HT1080 (cell line): Measurements from ENCODE around the gene RPP30. TPM values are rescaled to one million over a fixed set of nuclear protein-coding genes. Genes with fewer than 3 reads are reported as not detected.
"Not testable (repeated sequence)": the region's sequence is repeated elsewhere in the genome, so short reads cannot be mapped to it uniquely, and the experiment has no call there.

Experiments used
- DNase-seq: peaks from one replicate; pipeline ENCODE4 v3.0.0-alpha.2; 2015; ENCODE audit warnings: low read depth
- small RNA-seq: library from RNA; depleted of rRNA; stranded (forward); fragments of <200 nt; gene quantifications from one replicate; pipeline ENCODE3, GENCODE V24; 2014
- total RNA-seq: library from RNA; depleted of rRNA; stranded (reverse); fragments of >200 nt; shearing (Covaris generic); gene quantifications from 2 replicates; pipeline ENCODE4 v1.2.3, GENCODE V29; 2014; rRNA removed

The RPP30 gene
- total RNA-seq, 1 experiment from 2014 or later, result 100 TPM

DNA sequence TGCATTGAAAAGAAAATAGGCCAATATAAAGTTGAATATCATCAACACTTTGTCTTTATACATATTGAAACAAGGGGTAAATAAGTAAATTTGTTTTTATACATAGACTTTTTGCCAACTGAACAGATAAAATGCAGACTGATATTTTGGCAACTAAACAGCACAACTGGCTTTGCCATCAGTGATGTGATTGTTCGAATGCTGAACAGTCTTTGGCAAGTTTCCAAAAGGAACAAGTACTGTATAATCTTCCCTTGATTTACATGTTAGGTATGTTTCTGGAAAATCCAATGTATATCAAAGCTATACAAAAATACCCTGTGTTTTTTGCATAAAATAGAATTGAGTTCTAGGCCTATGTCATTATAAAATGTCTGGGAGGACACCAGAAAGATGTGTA is 67.3 kb downstream of the RPP30 start:
- DNase-seq, result no peak

DNA sequence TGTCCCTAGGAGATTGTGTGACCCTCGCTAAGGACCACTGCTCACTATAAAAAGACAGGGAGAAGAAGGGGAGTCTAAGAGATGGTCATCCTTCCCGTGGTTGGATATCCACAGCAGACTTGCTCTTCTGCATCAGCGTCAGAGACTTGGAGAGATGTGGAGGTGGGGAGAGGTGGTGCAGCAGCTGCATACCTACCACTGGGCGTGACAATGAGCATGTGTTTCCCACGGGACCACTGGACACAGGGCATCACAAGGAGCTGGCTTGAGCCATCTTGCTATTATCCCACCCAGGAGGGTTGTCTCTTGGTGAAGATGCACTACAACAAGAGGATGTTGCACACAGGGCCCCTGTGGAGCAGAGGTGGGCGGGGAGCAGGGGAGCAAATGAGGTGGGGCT is 67.9 kb downstream of the RPP30 start:
- DNase-seq, result no peak

DNA sequence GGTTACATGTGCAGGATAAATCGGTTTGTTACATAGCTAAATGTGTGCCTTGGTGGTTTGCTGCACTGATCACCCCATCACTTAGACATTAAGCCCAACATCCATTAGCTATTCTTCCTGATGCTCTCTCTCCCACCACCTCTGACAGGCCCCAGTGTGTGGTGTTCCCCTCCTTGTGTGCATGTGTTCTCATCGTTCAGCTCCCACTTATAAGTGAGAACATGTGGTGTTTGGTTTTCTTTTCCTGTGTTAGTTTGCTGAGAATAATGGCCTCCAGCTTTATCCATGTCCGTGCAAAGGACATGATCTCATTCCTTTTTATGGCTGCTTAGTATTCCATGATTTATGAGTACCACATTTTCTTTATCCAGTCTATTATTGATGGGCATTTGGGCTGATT is 71.2 kb downstream of the RPP30 start:
- not testable (repeated sequence) for DNase-seq

DNA sequence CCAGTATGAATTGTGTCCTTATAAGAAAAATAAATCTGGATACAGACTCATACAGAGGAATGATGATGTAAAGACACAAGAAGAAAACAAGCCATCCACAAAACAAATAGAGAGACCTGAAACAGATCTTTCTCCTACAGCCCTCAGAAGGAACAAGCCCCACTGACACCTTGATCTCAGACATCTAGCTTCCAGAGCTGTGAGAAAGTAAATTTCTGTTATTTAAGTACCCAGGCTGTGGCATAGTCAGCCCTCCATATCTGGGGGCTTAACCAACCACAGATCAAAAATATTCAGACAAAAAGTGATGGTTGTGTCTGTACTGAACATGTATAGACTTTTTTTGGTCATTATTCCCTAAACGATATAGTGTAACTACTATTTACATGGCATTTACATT is 73.0 kb downstream of the RPP30 start:
- no peak for DNase-seq

DNA sequence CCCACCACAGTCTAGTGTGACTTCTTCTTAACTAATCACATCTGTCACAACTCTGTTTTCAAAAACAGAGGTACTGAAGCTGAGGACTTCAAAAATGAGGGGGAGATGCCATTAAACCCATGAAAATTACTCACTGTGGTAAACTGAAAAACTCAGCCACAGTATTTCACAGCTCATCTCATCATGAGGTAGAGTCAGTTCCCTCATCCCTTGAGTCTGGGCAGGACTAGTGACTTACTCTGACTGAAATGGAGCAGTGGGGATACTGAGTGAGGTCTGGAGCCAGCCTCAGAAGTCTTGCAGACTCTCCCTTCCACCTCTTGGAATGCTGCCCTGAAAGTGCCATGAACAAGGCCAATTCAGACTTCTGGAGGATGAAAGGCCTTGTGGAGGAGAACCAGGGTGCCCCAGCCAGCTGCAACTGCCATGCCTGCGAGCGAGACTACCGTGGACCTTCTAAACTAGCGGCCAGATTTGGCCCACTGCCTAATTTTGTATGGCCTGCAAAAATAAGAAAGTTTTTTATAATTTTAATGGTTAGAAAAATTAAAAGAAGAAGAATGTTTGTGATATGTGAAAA is 73.8 kb downstream of the RPP30 start:
- no peak for DNase-seq

DNA sequence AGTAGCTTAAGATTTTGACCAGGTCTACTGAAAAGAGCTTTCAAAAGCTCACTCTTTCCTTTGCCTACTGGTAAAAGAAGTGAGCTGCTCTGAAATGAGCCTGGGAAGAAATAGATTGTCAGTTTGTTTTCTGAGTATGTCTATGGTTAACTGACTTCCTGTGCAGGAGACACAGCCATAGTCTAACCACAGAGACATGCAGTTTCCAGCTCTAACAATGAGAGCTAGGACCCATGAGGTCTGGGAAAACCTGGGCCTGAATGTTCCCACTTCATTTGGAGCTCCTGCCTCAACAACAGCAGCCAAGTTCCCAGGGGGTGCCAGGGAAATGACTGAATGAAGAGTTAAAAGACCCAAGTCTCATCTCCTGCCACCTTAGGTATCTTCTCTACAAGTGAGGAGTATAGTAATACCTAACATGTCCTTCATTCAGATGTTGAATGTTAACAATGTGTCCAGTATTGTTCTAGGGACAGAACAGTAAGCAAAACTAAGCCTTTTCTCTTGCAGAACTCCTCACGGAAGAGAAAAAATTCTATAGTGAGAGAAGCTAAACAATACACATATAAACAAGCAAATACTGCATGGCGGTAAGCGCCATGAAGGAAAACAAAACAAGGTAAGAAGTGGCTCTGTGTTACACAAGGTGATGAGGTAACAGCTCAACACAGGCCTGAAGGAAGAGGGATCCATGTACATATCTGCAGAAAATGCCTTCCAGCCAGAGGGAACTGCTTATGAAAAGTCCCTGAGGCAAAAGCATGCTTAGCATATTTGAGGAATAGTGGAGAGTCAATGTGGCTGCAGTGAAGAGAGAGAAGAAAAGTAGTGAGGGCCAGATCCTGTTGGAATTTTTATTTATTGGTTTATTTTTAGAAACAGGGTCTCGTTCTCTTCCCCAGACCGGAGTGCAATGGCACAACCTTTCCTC is 75.5 kb downstream of the RPP30 start:
- peak; percentile 74 for DNase-seq

Small RNA genes within 50 kb of the gene (small RNA-seq; reads per million reads assigned to genes)
- gene RF00019, result not detected
- gene RNU6-740P, result not detected

Other genes starting within 250 kb of the RPP30 start
- 16.8 and 19.4 TPM in 2 replicates for gene HTR7, start 13.9 kb upstream of the RPP30 start, total RNA-seq
- gene ANKRD1, start 49.1 kb downstream of the RPP30 start, total RNA-seq, result 75.3 and 102 TPM in 2 replicates